Heart left ventricle (tissue), 16 donors: Measurements from ENCODE around the gene TRAPPC5. TPM values are rescaled to one million over a fixed set of nuclear protein-coding genes. Genes with fewer than 3 reads are reported as not detected.
"Not testable (repeated sequence)": the region's sequence is repeated elsewhere in the genome, so short reads cannot be mapped to it uniquely, and the experiment has no call there.

ENCODE experiments used
- ATAC-seq, 4 donors: fragments of 200-7000 bp; cut with Tn5 transposase; one replicate each; pipeline ENCODE4 v1.9.1; 2020 to 2022; ENCODE audit warnings: moderate library complexity in 4 of 4, mild to moderate bottlenecking in 3 of 4, moderate number of reproducible peaks in 1 of 4
- DNase-seq, 5 donors: peaks; one replicate each; pipeline ENCODE4 v3.0.0-alpha.2; 2020
- H3K27ac ChIP-seq, 12 donors: fragments of 200-600 bp; sonication (generic) in 4 of 12; one replicate each; pipeline versions ENCODE4 v1.5.0 to v1.8.0; 2016 to 2022; ENCODE audit warnings: mild to moderate bottlenecking in 2 of 12
- H3K27me3 ChIP-seq, 9 donors: fragments of 200-600 bp; sonication (generic) in 2 of 9; one replicate each; pipeline versions ENCODE4 v1.5.1 to v1.8.0; 2016 to 2022; ENCODE audit warnings: mild to moderate bottlenecking in 3 of 9
- H3K36me3 ChIP-seq, 9 donors: fragments of 200-600 bp; sonication (generic) in 2 of 9; one replicate each; pipeline versions ENCODE4 v1.5.0 to v1.8.0; 2018 to 2022; ENCODE audit warnings: mild to moderate bottlenecking in 2 of 9
- H3K4me1 ChIP-seq, 12 donors: fragments of 200-600 bp; sonication (generic) in 4 of 12; one replicate each; pipeline versions ENCODE4 v1.5.0 to v1.8.0; 2016 to 2022; ENCODE audit warnings: mild to moderate bottlenecking in 3 of 12
- H3K4me3 ChIP-seq, 12 donors: fragments of 200-600 bp; sonication (generic) in 4 of 12; one replicate each; pipeline versions ENCODE4 v1.5.0 to v1.8.0; 2017 to 2022; ENCODE audit warnings: mild to moderate bottlenecking in 9 of 12, moderate library complexity in 4 of 12
- H3K9me3 ChIP-seq, 12 donors: fragments of 200-600 bp; sonication (generic) in 4 of 12; one replicate each; pipeline versions ENCODE4 v1.5.0 to v1.8.0; 2016 to 2022; ENCODE audit warnings: mild to moderate bottlenecking in 1 of 12
- POLR2A ChIP-seq, 2 donors: fragments of 450-650 bp; IDR thresholded peaks; one replicate each; pipeline ENCODE4 v1.6.1; 2017; ENCODE audit warnings: antibody characterized with exemption in 2 of 2, mild to moderate bottlenecking in 2 of 2, moderate library complexity in 2 of 2
- WGBS, 4 donors: extraction: QIAGEN DNeasy Blood & Tissue Kit in 2 of 4; methylation state at CpG; one replicate each; pipeline versions ENCODE4 v1.1.5 to v1.1.7; 2013 to 2018; 5-methylcytosine and 5-hydroxymethylcytosine counted together
- intact Hi-C, 10 donors: fragments of 100-400 bp; cut with DNase I; formaldehyde crosslinking; loops; one replicate each; pipeline versions ENCODE4 v1.11.1 to v1.14.2; 2022
- polyA plus RNA-seq, 2 donors: library from polyadenylated mRNA; stranded (reverse); fragments of 200-250 nt; gene quantifications; one replicate each; pipeline ENCODE4 v1.2.3, GENCODE V29; 2013
- total RNA-seq, 9 donors: library from RNA; depleted of rRNA in 2 of 9; stranded (reverse); fragments of >200 nt in 2 of 9; fragmentation: NEBNext Ultra II Directional in 3 of 9; extraction: Animal tissue kit (Norgen Biotek cat#: 25700) in 3 of 9; gene quantifications; one replicate each; pipeline versions ENCODE4 v1.1.0 to v1.2.4, GENCODE V29; 2016 to 2023
- TF ChIP-seq, protein P1 (sequence below), 12 donors: fragments of 200-600 bp; sonication (generic) in 4 of 12; IDR thresholded peaks; one replicate each; pipeline versions ENCODE4 v1.5.0 to v1.8.0; 2018 to 2022; ENCODE audit warnings: antibody characterized with exemption in 12 of 12, mild to moderate bottlenecking in 5 of 12
- donor health status: ischemic (EF 13 %, LVEDD 7.1; RV severe dilation, severe dysfunction).
- donor health status: healthy with polysubstance abuse.
- donor health status: DM: no; HTN: yes; CAD: no.
- donor health status: DM: no; HTN: no; CAD: no.
- donor health status: ischemic (EF 25% LVEDD 6.9; RV normal size, moderate dysfunction).
- donor health status: ischemic (EF 25% LVEDD 5.7; RV mildly dilated, moderate dysfunction).
- donor health status: healthy.
- donor health status: DM: yes; HTN: yes; CAD: no.
- donor health status: ischemic (EF 35%, LVEDD 5.7; RV mildly dilated, moderate dysfunction).
- donor health status: nonischemic (EF 11% LVEDD 7.7; RV severe dilation, severe dysfunction).
- donor health status: DM: yes; HTN: yes; CAD: no.
- donor health status: PGD.
- donor health status: ischemic (EF 29% LVEDD 5.4; RV normal size, mild dysfunction).
- donor health status: nonischemic (EF 23%, LVEDD 6.1; RV moderate dilation, normal function).

The TRAPPC5 gene
- total and polyA plus RNA-seq, 11 donors, result 60.1 to 170 (median 96.9) TPM

DNA sequence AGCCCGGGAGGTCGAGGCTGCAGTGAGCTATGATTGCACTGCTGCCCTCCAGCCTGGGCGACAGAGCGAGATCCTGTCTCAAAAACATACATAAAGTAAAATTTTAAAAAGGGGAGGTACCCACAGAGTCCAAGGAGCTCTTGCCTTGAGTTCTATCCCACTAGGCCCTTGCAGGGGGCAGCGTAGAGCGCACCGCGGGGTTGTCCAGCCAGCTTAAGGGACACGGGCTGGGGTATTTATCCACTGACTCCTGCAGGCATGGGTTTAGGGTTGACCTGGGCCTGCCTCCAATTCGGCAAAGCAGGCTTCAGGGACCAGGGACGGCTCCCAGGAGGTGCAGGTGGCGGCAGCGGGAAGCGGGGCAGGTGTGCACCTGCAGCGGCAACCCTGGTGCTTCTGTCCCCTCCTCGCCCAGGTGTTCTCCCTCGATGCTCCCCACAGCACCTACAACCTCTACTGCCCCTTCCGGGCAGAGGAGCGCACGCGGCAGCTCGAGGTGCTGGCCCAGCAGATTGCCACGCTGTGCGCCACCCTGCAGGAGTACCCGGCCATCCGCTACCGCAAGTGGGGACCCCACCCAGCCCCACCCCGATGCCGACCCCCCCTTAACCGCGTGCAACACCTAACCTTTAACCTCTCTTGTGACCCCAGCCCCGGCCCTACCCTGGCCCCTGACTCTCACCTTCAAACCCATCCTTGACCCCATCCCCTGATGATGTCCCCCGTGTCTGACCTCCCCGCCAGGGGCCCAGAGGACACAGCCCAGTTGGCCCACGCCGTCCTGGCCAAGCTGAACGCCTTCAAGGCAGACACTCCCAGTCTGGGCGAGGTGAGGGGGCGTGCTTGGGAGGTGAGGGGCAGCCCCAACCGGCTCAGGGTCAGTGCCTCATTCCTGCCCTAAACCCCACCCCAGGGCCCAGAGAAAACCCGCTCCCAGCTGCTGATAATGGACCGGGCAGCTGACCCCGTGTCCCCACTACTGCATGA is 39.0 kb upstream of the TRAPPC5 start:
- H3K9me3 ChIP-seq, result no peaks in the 10 kb centered on the region
- no peak for ATAC-seq
- no peak overlapping the region for H3K4me3 ChIP-seq
- intact Hi-C loops, result no loop called here
- peak in 1 of 5 donors; percentile 42 for DNase-seq
- peaks cover under 1 to 31% (median 15%) of the 10 kb centered on the region in 9 donors for H3K27me3 ChIP-seq
- no peak overlapping the region for H3K27ac ChIP-seq
- TF ChIP-seq, protein P1, sequence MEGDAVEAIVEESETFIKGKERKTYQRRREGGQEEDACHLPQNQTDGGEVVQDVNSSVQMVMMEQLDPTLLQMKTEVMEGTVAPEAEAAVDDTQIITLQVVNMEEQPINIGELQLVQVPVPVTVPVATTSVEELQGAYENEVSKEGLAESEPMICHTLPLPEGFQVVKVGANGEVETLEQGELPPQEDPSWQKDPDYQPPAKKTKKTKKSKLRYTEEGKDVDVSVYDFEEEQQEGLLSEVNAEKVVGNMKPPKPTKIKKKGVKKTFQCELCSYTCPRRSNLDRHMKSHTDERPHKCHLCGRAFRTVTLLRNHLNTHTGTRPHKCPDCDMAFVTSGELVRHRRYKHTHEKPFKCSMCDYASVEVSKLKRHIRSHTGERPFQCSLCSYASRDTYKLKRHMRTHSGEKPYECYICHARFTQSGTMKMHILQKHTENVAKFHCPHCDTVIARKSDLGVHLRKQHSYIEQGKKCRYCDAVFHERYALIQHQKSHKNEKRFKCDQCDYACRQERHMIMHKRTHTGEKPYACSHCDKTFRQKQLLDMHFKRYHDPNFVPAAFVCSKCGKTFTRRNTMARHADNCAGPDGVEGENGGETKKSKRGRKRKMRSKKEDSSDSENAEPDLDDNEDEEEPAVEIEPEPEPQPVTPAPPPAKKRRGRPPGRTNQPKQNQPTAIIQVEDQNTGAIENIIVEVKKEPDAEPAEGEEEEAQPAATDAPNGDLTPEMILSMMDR (IDR thresholded peaks at IDR 0.05), result no peak
- no peak for TF ChIP-seq POLR2A (IDR thresholded peaks at IDR 0.05)
- 80 to 86% (median 83%) methylated on average over 41 to 43 of the region's 43 CpGs for WGBS, 4 donors
- peaks cover 0 to 24% (median 0%) of the 10 kb centered on the region in 12 donors for H3K4me1 ChIP-seq
- H3K36me3 ChIP-seq, result peaks cover 0 to 4% (median 0%) of the 10 kb centered on the region in 9 donors

DNA sequence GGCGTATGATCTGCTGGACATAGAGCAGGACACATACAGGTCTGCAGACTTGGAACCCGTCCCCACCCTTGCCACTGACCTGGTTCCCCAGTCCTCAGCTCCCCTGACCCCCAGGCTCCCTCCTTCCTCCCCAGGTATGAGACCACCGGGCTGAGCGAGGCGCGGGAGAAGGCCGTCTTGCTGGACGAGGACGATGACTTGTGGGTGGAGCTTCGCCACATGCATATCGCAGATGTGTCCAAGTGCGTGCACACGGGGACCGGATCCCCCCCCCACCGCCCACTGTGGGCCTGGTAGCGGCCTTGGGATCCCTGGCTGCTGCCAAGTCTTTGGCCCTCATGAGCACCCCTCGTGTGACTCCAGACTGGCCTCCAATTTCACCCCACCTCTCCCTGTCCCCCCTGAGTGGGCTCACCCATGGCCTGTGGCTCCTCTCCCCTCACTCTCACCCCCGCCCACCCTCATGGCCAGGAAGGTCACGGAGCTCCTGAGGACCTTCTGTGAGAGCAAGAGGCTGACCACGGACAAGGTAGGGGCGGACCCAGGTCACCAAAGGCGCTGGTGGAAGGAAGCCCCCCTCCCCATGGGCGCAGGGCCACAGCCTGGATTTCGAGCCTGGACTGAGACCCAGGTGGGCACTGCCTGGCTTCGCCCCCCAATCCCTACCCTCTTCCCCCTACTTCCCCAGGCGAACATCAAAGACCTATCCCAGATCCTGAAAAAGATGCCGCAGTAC is 38.2 kb upstream of the TRAPPC5 start:
- Histone ChIP-seq H3K36me3 (peaks cover 0 to 11% (median 0%) of the 10 kb centered on the region in 9 donors), H3K4me1 (peaks cover 0 to 21% (median 0%) of the 10 kb centered on the region in 12 donors), H3K27me3 (peaks cover 0 to 28% (median 6%) of the 10 kb centered on the region in 9 donors), H3K9me3 (no peaks in the 10 kb centered on the region), H3K27ac (no peak overlapping the region), H3K4me3 (no peak overlapping the region)
- 87 to 88% (median 87%) methylated on average over 21 to 27 of the region's 27 CpGs for WGBS, 4 donors
- DNase-seq (no peak), ATAC-seq (no peak)
- no peak for TF ChIP-seq POLR2A (IDR thresholded peaks at IDR 0.05)
- TF ChIP-seq, protein P1 (IDR thresholded peaks at IDR 0.05), result no peak
- intact Hi-C loops, result no loop called here

DNA sequence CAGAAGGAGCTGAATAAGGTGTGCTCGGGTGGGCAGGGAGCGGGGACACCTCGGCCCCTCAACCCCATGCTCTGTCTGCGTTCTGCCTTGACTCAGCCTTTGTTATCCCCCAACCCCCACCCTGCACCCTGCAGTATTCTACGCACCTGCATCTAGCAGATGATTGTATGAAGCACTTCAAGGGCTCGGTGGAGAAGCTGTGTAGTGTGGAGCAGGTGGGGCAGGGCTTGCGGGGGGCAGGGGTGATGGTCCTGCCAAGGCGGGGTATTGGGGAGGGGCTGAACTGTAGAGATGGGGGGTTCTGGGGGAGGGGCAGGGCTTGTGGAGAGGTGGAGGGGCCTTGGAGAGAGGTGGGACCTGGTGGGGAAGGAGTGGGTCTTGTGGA is 37.6 kb upstream of the TRAPPC5 start:
- no peak overlapping the region for H3K4me3 ChIP-seq
- no peaks in the 10 kb centered on the region for H3K9me3 ChIP-seq
- ATAC-seq (no peak), DNase-seq (no peak)
- H3K27me3 ChIP-seq, result peaks cover 0 to 22% (median under 1%) of the 10 kb centered on the region in 9 donors
- H3K27ac ChIP-seq, result no peak overlapping the region
- intact Hi-C loops, result no loop called here
- WGBS, 4 donors, result 86 to 94% (median 90%) methylated on average over 8 of the region's 8 CpGs
- H3K4me1 ChIP-seq, result peaks cover 0 to 15% (median 0%) of the 10 kb centered on the region in 12 donors
- TF ChIP-seq POLR2A (IDR thresholded peaks at IDR 0.05), result no peak
- TF ChIP-seq, protein P1 (IDR thresholded peaks at IDR 0.05), result no peak
- H3K36me3 ChIP-seq, result peaks cover 0 to 11% (median 0%) of the 10 kb centered on the region in 9 donors

DNA sequence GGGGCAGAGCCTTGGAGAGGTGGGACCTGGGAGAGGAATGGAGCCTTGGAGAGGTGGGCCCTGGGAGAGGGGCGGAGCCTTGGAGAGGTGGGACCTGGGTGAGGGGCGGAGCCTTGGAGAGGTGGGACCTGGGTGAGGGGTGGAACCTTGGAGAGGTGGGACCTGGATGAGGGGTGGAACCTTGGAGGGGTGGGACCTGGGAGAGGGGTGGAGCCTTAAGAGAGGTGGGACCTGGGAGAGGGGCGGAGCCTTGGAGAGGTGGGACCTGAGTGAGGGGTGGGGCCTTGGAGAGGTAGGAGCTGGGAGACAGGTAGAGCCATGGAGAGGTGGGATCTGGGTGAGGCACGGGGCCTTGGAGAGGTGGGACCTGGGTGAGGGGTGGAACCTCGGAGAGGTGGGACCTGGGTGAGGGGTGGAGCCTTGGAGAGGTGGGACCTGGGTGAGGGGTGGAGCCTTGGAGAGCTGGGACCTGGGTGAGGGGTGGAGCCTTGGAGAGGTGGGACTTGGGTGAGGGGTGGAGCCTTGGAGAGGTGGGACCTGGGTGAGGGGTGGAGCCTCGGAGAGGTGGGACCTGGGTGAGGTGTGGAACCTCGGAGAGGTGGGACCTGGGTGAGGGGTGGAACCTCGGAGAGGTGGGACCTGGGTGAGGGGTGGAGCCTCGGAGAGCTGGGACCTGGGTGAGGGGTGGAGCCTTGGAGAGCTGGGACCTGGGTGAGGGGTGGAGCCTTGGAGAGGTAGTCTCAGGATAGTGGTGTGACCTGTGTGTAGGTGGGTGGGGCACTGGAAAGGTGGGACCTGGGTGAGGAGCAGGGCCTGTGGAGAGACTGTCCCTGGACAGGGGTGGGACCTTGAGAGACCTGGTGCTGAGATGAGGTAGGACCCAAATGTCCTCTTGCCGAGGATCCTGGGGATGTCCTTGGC is 36.7 kb upstream of the TRAPPC5 start:
- intact Hi-C loops, ATAC-seq, H3K27ac ChIP-seq, H3K9me3 ChIP-seq, H3K4me3 ChIP-seq, DNase-seq: not testable (repeated sequence)
- 47 to 90% (median 73%) methylated on average over 9 to 10 of the region's 10 CpGs for WGBS, 4 donors
- Histone ChIP-seq H3K27me3 (peaks cover 0 to 14% (median 0%) of the 10 kb centered on the region in 9 donors), H3K4me1 (peaks cover 0 to 14% (median 0%) of the 10 kb centered on the region in 12 donors), H3K36me3 (peaks cover 0 to 11% (median 0%) of the 10 kb centered on the region in 9 donors)
